ENCODE data around the gene ZNF248. TPM values are rescaled to one million over a fixed set of nuclear protein-coding genes. Genes with fewer than 3 reads are reported as not detected.

ZNF248 gene
- total and polyA plus RNA-seq, 2 donors (not counting 1 experiment from before 2014, with no cell fraction given), result 6.9 to 10.9 TPM

DNA sequence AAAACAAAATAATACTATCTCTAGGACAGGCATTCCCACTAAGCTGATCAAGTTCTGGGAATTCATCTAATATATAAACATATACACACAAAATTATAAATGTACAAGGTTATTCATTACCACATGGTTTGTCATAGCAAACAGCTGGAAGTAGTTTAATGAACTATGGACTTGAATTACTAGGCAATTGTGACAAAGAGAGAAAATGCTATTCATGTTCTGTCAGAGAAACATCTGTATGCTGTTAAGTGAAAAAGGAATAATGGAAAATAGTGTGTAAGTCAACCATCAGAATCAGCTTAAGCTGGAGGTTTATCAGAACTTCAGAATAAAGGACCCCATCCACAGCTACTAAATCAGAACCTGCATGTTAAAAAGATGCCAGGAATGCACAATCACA lies 2.8 kb downstream of the ZNF248 start:
- no peak for TF ChIP-seq EZH2 (IDR thresholded peaks at IDR 0.05; ENCODE audit: low read length, missing control alignments)
- TF ChIP-seq, protein P1, sequence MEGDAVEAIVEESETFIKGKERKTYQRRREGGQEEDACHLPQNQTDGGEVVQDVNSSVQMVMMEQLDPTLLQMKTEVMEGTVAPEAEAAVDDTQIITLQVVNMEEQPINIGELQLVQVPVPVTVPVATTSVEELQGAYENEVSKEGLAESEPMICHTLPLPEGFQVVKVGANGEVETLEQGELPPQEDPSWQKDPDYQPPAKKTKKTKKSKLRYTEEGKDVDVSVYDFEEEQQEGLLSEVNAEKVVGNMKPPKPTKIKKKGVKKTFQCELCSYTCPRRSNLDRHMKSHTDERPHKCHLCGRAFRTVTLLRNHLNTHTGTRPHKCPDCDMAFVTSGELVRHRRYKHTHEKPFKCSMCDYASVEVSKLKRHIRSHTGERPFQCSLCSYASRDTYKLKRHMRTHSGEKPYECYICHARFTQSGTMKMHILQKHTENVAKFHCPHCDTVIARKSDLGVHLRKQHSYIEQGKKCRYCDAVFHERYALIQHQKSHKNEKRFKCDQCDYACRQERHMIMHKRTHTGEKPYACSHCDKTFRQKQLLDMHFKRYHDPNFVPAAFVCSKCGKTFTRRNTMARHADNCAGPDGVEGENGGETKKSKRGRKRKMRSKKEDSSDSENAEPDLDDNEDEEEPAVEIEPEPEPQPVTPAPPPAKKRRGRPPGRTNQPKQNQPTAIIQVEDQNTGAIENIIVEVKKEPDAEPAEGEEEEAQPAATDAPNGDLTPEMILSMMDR (conservative IDR thresholded peaks at IDR 0.05 in 1 of 2, IDR thresholded peaks at IDR 0.05 in 1 of 2; ENCODE audit: low read depth in 1 of 2, low read length in 2 of 2), result no peak
- Histone ChIP-seq H3K4me1 (ENCODE audit: control insufficient read depth, extremely low read depth, insufficient read depth, low read length) (no peaks in the 10 kb centered on the region), H3K27me3 (ENCODE audit: control insufficient read depth, insufficient read depth, low read length) (no peaks in the 10 kb centered on the region), H3K36me3 (ENCODE audit: control insufficient read depth, insufficient read depth, low read length) (no peaks in the 10 kb centered on the region), H3K9me3 (ENCODE audit: control insufficient read depth, insufficient read depth, low read depth, low read length) (no peaks in the 10 kb centered on the region), H3K79me2 (ENCODE audit: control insufficient read depth, insufficient read depth, low read length) (peaks cover 2% of the 10 kb centered on the region), H3K27ac (ENCODE audit: insufficient read depth, low read length) (no peak overlapping the region), H3K4me3 (replicated peaks in 1 of 4; ENCODE audit: control extremely low read depth in 1 of 4, insufficient read depth in 1 of 4, low read depth in 3 of 4, low read length in 4 of 4) (peak overlapping the region in 1 of 4 experiments; percentile 87), H3K4me2 (ENCODE audit: extremely low read depth, insufficient read depth, low read length) (no peak overlapping the region), H4K20me1 (ENCODE audit: control insufficient read depth, extremely low read depth, insufficient read depth, low read length) (no peaks in the 10 kb centered on the region), H2AFZ (ENCODE audit: low read length) (no peak overlapping the region), H3K9ac (ENCODE audit: insufficient read depth, low read length) (no peak overlapping the region)
- no peak for DNase-seq (ENCODE audit: low read depth in 2 of 2)

DNA sequence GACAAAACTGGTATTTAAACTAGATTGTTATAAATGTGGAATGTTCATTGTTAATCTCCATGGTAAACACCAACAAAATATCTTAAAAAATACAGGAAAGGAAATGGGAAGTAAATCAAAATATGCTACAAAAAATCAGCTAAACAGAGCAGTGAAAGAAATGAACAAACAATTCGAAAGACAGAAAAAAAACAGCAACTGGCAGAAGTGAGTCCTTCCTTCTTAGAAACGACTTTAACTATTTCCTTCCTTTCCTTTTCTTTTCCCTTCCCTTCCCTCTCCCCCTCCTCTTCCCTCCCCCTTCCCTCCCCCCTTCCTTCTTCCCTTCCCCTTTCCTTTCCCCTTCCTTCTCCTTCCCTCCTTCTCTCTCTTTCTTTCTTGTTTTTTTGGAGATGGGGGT lies 12.8 kb downstream of the ZNF248 start:
- Histone ChIP-seq H4K20me1 (ENCODE audit: control insufficient read depth, extremely low read depth, insufficient read depth, low read length) (no peaks in the 10 kb centered on the region), H3K9ac (ENCODE audit: insufficient read depth, low read length) (no peak overlapping the region), H2AFZ (ENCODE audit: low read length) (no peak overlapping the region), H3K27me3 (ENCODE audit: control insufficient read depth, insufficient read depth, low read length) (no peaks in the 10 kb centered on the region), H3K4me3 (replicated peaks in 1 of 4; ENCODE audit: control extremely low read depth in 1 of 4, insufficient read depth in 1 of 4, low read depth in 3 of 4, low read length in 4 of 4) (no peak overlapping the region), H3K4me2 (ENCODE audit: extremely low read depth, insufficient read depth, low read length) (no peak overlapping the region), H3K4me1 (ENCODE audit: control insufficient read depth, extremely low read depth, insufficient read depth, low read length) (no peaks in the 10 kb centered on the region), H3K79me2 (ENCODE audit: control insufficient read depth, insufficient read depth, low read length) (no peaks in the 10 kb centered on the region), H3K36me3 (ENCODE audit: control insufficient read depth, insufficient read depth, low read length) (no peaks in the 10 kb centered on the region), H3K9me3 (ENCODE audit: control insufficient read depth, insufficient read depth, low read depth, low read length) (no peaks in the 10 kb centered on the region), H3K27ac (ENCODE audit: insufficient read depth, low read length) (no peak overlapping the region)
- TF ChIP-seq, protein P1 (conservative IDR thresholded peaks at IDR 0.05 in 1 of 2, IDR thresholded peaks at IDR 0.05 in 1 of 2; ENCODE audit: low read depth in 1 of 2, low read length in 2 of 2), result no peak
- no peak for TF ChIP-seq EZH2 (IDR thresholded peaks at IDR 0.05; ENCODE audit: low read length, missing control alignments)
- no peak for DNase-seq (ENCODE audit: low read depth in 2 of 2)

DNA sequence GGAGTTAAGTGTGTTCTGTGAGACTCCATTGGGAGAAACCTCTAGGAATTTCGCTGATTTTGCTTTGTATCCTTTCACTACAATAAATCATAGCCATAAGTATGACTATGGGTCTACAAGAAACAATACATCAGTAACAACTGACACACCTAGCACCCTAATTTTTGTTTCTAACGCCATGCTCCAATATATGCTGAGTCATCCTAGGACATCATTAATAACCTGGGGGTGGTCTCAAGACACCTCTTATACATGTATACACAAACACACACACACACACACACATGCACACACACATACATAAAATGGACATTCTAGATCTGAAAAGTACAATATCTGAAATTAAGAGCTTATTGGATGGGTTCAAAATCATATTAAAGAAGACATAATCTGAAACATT lies 18.2 kb downstream of the ZNF248 start:
- no peaks in the 10 kb centered on the region for H3K9me3 ChIP-seq (ENCODE audit: control insufficient read depth, insufficient read depth, low read depth, low read length)
- H2AFZ ChIP-seq (ENCODE audit: low read length), result no peak overlapping the region
- H3K9ac ChIP-seq (ENCODE audit: insufficient read depth, low read length), result no peak overlapping the region
- H3K4me1 ChIP-seq (ENCODE audit: control insufficient read depth, extremely low read depth, insufficient read depth, low read length), result no peaks in the 10 kb centered on the region
- no peak for DNase-seq (ENCODE audit: low read depth in 2 of 2)
- no peaks in the 10 kb centered on the region for H3K79me2 ChIP-seq (ENCODE audit: control insufficient read depth, insufficient read depth, low read length)
- TF ChIP-seq EZH2 (IDR thresholded peaks at IDR 0.05; ENCODE audit: low read length, missing control alignments), result no peak
- TF ChIP-seq, protein P1 (conservative IDR thresholded peaks at IDR 0.05 in 1 of 2, IDR thresholded peaks at IDR 0.05 in 1 of 2; ENCODE audit: low read depth in 1 of 2, low read length in 2 of 2), result no peak
- H3K27me3 ChIP-seq (ENCODE audit: control insufficient read depth, insufficient read depth, low read length), result no peaks in the 10 kb centered on the region
- no peak overlapping the region for H3K4me3 ChIP-seq (replicated peaks in 1 of 4; ENCODE audit: control extremely low read depth in 1 of 4, insufficient read depth in 1 of 4, low read depth in 3 of 4, low read length in 4 of 4)
- no peaks in the 10 kb centered on the region for H4K20me1 ChIP-seq (ENCODE audit: control insufficient read depth, extremely low read depth, insufficient read depth, low read length)
- no peak overlapping the region for H3K27ac ChIP-seq (ENCODE audit: insufficient read depth, low read length)
- no peak overlapping the region for H3K4me2 ChIP-seq (ENCODE audit: extremely low read depth, insufficient read depth, low read length)
- H3K36me3 ChIP-seq (ENCODE audit: control insufficient read depth, insufficient read depth, low read length), result no peaks in the 10 kb centered on the region
